IMR-90 (cell line): ENCODE measurements around the gene IL2RG. TPM values are rescaled to one million over a fixed set of nuclear protein-coding genes. Genes with fewer than 3 reads are reported as not detected.

Experiments used
- ATAC-seq: fragments of 200-7000 bp; cut with Tn5 transposase; 2 replicates; pipeline ENCODE4 v1.9.1; 2020; ENCODE audit warnings: low read depth, mild to moderate bottlenecking, moderate library complexity
- BruUV-seq: library from RNA; stranded (reverse); fragments of 400-500 nt; replicated peaks from 2 replicates; lab custom pipeline; 2021; lab: Mats Ljungman, UMichigan
- CTCF ChIA-PET: fragments of 300-600 bp; formaldehyde crosslinking; extraction: SDS; loops from one replicate; lab custom pipeline; 2021; ENCODE audit warnings: antibody characterized with exemption; lab: Yijun Ruan, JAX
- POLR2A ChIA-PET: fragments of 300-600 bp; sonication (Branson Sonifier 250); formaldehyde crosslinking; loops from one replicate; lab custom pipeline; 2022; ENCODE audit warnings: antibody characterized with exemption; ENCODE audit not compliant: unreplicated experiment; lab: Charles Lee
- DNase-seq: peaks from one replicate; pipeline ENCODE4 v3.0.0; 2013
- H2AFZ ChIP-seq: replicated peaks from 2 replicates; pipeline ENCODE3; 2013; ENCODE audit warnings: low read length, mild to moderate bottlenecking; ENCODE audit not compliant: poor library complexity
- H2AK5ac ChIP-seq: 2 replicates; pipeline ENCODE4 v1.6.1; 2013; ENCODE audit warnings: low read depth, low read length, inconsistent platforms
- H2AK9ac ChIP-seq: replicated peaks from 2 replicates; pipeline ENCODE3; 2013; ENCODE audit warnings: mild to moderate bottlenecking, low read depth, low read length, moderate library complexity; ENCODE audit not compliant: poor library complexity
- H2BK120ac ChIP-seq: 2 replicates; pipeline ENCODE4 v1.6.1; 2013; ENCODE audit warnings: low read depth, low read length, inconsistent platforms
- H2BK15ac ChIP-seq: 3 replicates; pipeline ENCODE4 v1.6.1; 2013; ENCODE audit warnings: low read depth, low read length, inconsistent platforms
- H2BK20ac ChIP-seq: 2 replicates; pipeline ENCODE4 v1.6.1; 2013; ENCODE audit warnings: low read depth, mild to moderate bottlenecking, inconsistent platforms, low read length, moderate library complexity
- H2BK5ac ChIP-seq: 2 replicates; pipeline ENCODE4 v1.6.1; 2013; ENCODE audit warnings: mild to moderate bottlenecking, low read depth, low read length, inconsistent platforms; ENCODE audit not compliant: poor library complexity, severe bottlenecking
- H3K14ac ChIP-seq: replicated peaks from 2 replicates; pipeline ENCODE4 v1.6.1; 2013; ENCODE audit warnings: low read depth, low read length, inconsistent platforms
- H3K18ac ChIP-seq: 2 replicates; pipeline ENCODE4 v1.6.1; 2013; ENCODE audit warnings: low read depth, low read length, control low read depth
- H3K23ac ChIP-seq: 2 replicates; pipeline ENCODE4 v1.6.1; 2013; ENCODE audit warnings: low read depth, low read length, inconsistent platforms
- H3K27ac ChIP-seq: 2 replicates; pipeline ENCODE4 v1.5.1; 2013; ENCODE audit warnings: mild to moderate bottlenecking, control low read depth, low read length; ENCODE audit not compliant: insufficient read depth
- H3K27me3 ChIP-seq: 2 replicates; pipeline ENCODE4 v1.6.1; 2013; ENCODE audit warnings: low read length; ENCODE audit not compliant: control insufficient read depth, insufficient read depth
- H3K36me3 ChIP-seq: 2 replicates; pipeline ENCODE4 v1.6.1; 2013; ENCODE audit warnings: low read length, mixed read lengths; ENCODE audit not compliant: control insufficient read depth, insufficient read depth
- H3K4ac ChIP-seq: 2 replicates; pipeline ENCODE4 v1.6.1; 2013; ENCODE audit warnings: low read depth, low read length, inconsistent platforms
- H3K4me1 ChIP-seq: 2 replicates; pipeline ENCODE4 v1.6.1; 2013; ENCODE audit warnings: low read length, mixed read lengths; ENCODE audit not compliant: control insufficient read depth, insufficient read depth
- H3K4me2 ChIP-seq: 2 replicates; pipeline ENCODE4 v1.6.1; 2013; ENCODE audit warnings: low read depth, mild to moderate bottlenecking, control low read depth, low read length, moderate library complexity
- H3K4me3 ChIP-seq: 2 replicates; pipeline ENCODE4 v1.5.1; 2013; ENCODE audit warnings: low read depth, mild to moderate bottlenecking, control low read depth, low read length, moderate library complexity; ENCODE audit not compliant: insufficient read depth
- H3K56ac ChIP-seq: 2 replicates; pipeline ENCODE4 v1.6.1; 2013; ENCODE audit warnings: low read length, inconsistent platforms; ENCODE audit not compliant: insufficient read depth; ENCODE audit errors: extremely low read depth
- H3K79me1 ChIP-seq, 2 experiments: 2 replicates each; pipeline ENCODE4 v1.6.1; 2013; ENCODE audit warnings: low read length in 2 of 2, inconsistent platforms in 1 of 2, low read depth in 1 of 2
- H3K9ac ChIP-seq: 2 replicates; pipeline ENCODE4 v1.6.1; 2013; ENCODE audit warnings: low read depth, low read length, control low read depth
- H3K9me1 ChIP-seq: 2 replicates; pipeline ENCODE4 v1.6.1; 2013; ENCODE audit warnings: low read length, inconsistent platforms; ENCODE audit not compliant: insufficient read depth
- H3K9me3 ChIP-seq: 2 replicates; pipeline ENCODE4 v1.6.1; 2013; ENCODE audit warnings: low read length; ENCODE audit not compliant: control insufficient read depth, insufficient read depth
- H4K20me1 ChIP-seq: 2 replicates; pipeline ENCODE4 v1.6.1; 2013; ENCODE audit warnings: low read length, inconsistent platforms; ENCODE audit not compliant: insufficient read depth
- H4K5ac ChIP-seq: 2 replicates; pipeline ENCODE4 v1.6.1; 2013; ENCODE audit warnings: mild to moderate bottlenecking, low read depth, low read length, control low read depth
- H4K8ac ChIP-seq, 2 experiments: 2 replicates each; pipeline ENCODE4 v1.6.1; 2013; ENCODE audit warnings: low read depth in 2 of 2, low read length in 2 of 2, control low read depth in 1 of 2, inconsistent platforms in 1 of 2
- H4K91ac ChIP-seq: 2 replicates; pipeline ENCODE4 v1.6.1; 2013; ENCODE audit warnings: low read depth, low read length, inconsistent platforms; ENCODE audit not compliant: insufficient read depth
- BHLHE40 ChIP-seq: fragments of 150-350 bp; IDR thresholded peaks from 2 replicates; pipeline ENCODE4 v1.6.1; 2016; ENCODE audit warnings: mild to moderate bottlenecking, low read depth, low read length
- CEBPB ChIP-seq: IDR thresholded peaks from 2 replicates; pipeline ENCODE4 v1.6.1; 2012; ENCODE audit warnings: low read depth, low read length, improper control_type of control experiment
- ELK1 ChIP-seq: fragments of 150-350 bp; IDR thresholded peaks from 2 replicates; pipeline ENCODE4 v1.6.1; 2016; ENCODE audit warnings: low read depth, mild to moderate bottlenecking, low read length, moderate library complexity, borderline replicate concordance
- MAFK ChIP-seq: IDR thresholded peaks from 2 replicates; pipeline ENCODE4 v1.6.1; 2012; ENCODE audit warnings: low read depth, low read length, improper control_type of control experiment
- MAZ ChIP-seq: IDR thresholded peaks from 2 replicates; pipeline ENCODE4 v1.6.1; 2012; ENCODE audit warnings: low read depth, mild to moderate bottlenecking, low read length, improper control_type of control experiment, moderate library complexity, borderline replicate concordance
- POLR2A ChIP-seq: IDR thresholded peaks from 2 replicates; pipeline ENCODE4 v1.6.1; 2012; ENCODE audit warnings: mild to moderate bottlenecking, low read depth, low read length
- RAD21 ChIP-seq: IDR thresholded peaks from 2 replicates; pipeline ENCODE4 v1.6.1; 2012; ENCODE audit warnings: low read length, improper control_type of control experiment
- RCOR1 ChIP-seq: IDR thresholded peaks from 2 replicates; pipeline ENCODE4 v1.6.1; 2012; ENCODE audit warnings: mild to moderate bottlenecking, low read length, improper control_type of control experiment; ENCODE audit not compliant: insufficient replicate concordance
- WGBS, 2 experiments: methylation state at CpG; one replicate each; pipeline versions ENCODE4 v1.1.5 to v1.1.7; 2013; ENCODE audit warnings: missing lambda C conversion rate in 2 of 2; ENCODE audit not compliant: insufficient read length in 1 of 2; ENCODE audit errors: extremely low coverage in 2 of 2; 5-methylcytosine and 5-hydroxymethylcytosine counted together
- dilution Hi-C: fragments of 300-500 bp; cut with HindIII; formaldehyde crosslinking; loops from one replicate; pipeline ENCODE4 v1.14.3; 2018; ENCODE audit warnings: low sequenced_read_pairs; ENCODE audit not compliant: unreplicated experiment
- in situ Hi-C: fragments of 300-500 bp; cut with MboI; formaldehyde crosslinking; loops from 3 replicates; pipeline ENCODE4 v1.14.3; 2019; ENCODE audit warnings: low sequenced_read_pairs, inconsistent platforms, mixed read lengths
- intact Hi-C: fragments of 100-400 bp; cut with micrococcal nuclease; formaldehyde crosslinking; loops from 2 replicates; pipeline ENCODE4 v1.10.0; 2022
- polyA plus RNA-seq, 3 experiments: library from polyadenylated mRNA; depleted of rRNA; stranded (reverse); fragments of >200 nt; gene quantifications; 2 replicates each; pipeline ENCODE4 v1.2.3, GENCODE V29; 2012; ENCODE audit warnings: low replicate concordance in 1 of 3
- total RNA-seq: library from RNA; depleted of rRNA; stranded (reverse); fragments of >200 nt; gene quantifications from 2 replicates; pipeline ENCODE4 v1.2.3, GENCODE V29; 2012

Gene IL2RG
- total and polyA plus RNA-seq, 2 of the 4 experiments (the other 2 are of a cell fraction): not detected

GRCh38 chrX:71159335-71159734, 48.0 kb upstream of the IL2RG start:
- H3K4me3 ChIP-seq: no peak overlapping the region
- H4K91ac ChIP-seq: no peak overlapping the region
- no peak overlapping the region for H2BK20ac ChIP-seq
- H3K79me1 ChIP-seq: no peaks in the 10 kb centered on the region
- BruUV-seq: no TSS peak
- H3K4ac ChIP-seq: no peak overlapping the region
- no peaks in the 10 kb centered on the region for H4K20me1 ChIP-seq
- in situ Hi-C loops (no loop called here), intact Hi-C loops (no loop called here), dilution Hi-C loops (no loop called here)
- WGBS, 2 experiments: no CpG with 5 or more reads among the region's 5 CpGs
- DNase-seq (no peak), ATAC-seq (no peak)
- no peaks in the 10 kb centered on the region for H3K9me3 ChIP-seq
- no peak overlapping the region for H4K8ac ChIP-seq
- TF ChIP-seq BHLHE40 (no peak), CEBPB (no peak), POLR2A (no peak), RAD21 (no peak), MAFK (no peak), ELK1 (no peak), MAZ (no peak), RCOR1 (no peak)
- H3K56ac ChIP-seq: no peak overlapping the region
- no peaks in the 10 kb centered on the region for H3K4me1 ChIP-seq
- H2AK5ac ChIP-seq: no peak overlapping the region
- H3K18ac ChIP-seq: no peak overlapping the region
- H2BK15ac ChIP-seq: no peak overlapping the region
- H3K27me3 ChIP-seq: peaks cover 11% of the 10 kb centered on the region; the same call in 1 of the 2 replicates
- ChIA-PET POLR2A (interaction anchor here (0.6 kb wide), 1 partner anchor 52 kb away, joined by 3 read pairs; no protein-coding TSS in a partner anchor), CTCF (no interaction called here)
- no peak overlapping the region for H2BK120ac ChIP-seq
- no peak overlapping the region for H3K14ac ChIP-seq
- H2AK9ac ChIP-seq: no peak overlapping the region
- no peaks in the 10 kb centered on the region for H3K9me1 ChIP-seq
- H3K4me2 ChIP-seq: no peak overlapping the region
- no peak overlapping the region for H3K27ac ChIP-seq
- no peak overlapping the region for H2AFZ ChIP-seq
- no peaks in the 10 kb centered on the region for H3K36me3 ChIP-seq
- H4K5ac ChIP-seq: no peak overlapping the region
- H3K23ac ChIP-seq: no peak overlapping the region
- H2BK5ac ChIP-seq: no peak overlapping the region
- H3K9ac ChIP-seq: no peak overlapping the region
